HCT116 (cell line): Measurements from ENCODE around the gene GXYLT2. TPM values are rescaled to one million over a fixed set of nuclear protein-coding genes. Genes with fewer than 3 reads are reported as not detected.

Source experiments
- ATAC-seq: fragments of 200-7000 bp; cut with Tn5 transposase; 2 replicates; pipeline ENCODE4 v1.9.1; 2020; ENCODE audit warnings: mild to moderate bottlenecking, moderate library complexity
- BruUV-seq: library from RNA; stranded (reverse); fragments of 400-500 nt; replicated peaks from 2 replicates; lab custom pipeline; 2021; lab: Mats Ljungman, UMichigan
- CTCF ChIA-PET: fragments of 300-600 bp; sonication (Branson Sonifier 250); formaldehyde crosslinking; loops from one replicate; lab custom pipeline; 2021; ENCODE audit warnings: antibody characterized with exemption; lab: Charles Lee
- POLR2A ChIA-PET: fragments of 300-600, 350-600 bp; sonication (Branson Sonifier 250); formaldehyde crosslinking; loops from one replicate; lab custom pipeline; 2021; ENCODE audit warnings: antibody characterized with exemption; lab: Charles Lee
- RAD21 ChIA-PET, 2 experiments: fragments of 300-600 bp; sonication (Branson Sonifier 250); formaldehyde crosslinking; loops; one replicate each; lab custom pipeline; 2023; ENCODE audit warnings: low total read pairs in 2 of 2; ENCODE audit not compliant: uncharacterized antibody in 2 of 2, unreplicated experiment in 2 of 2, low non-redundant PET in 1 of 2; lab: Charles Lee
- DNase-seq: peaks from one replicate; pipeline ENCODE4 v3.0.0-alpha.2; 2010; ENCODE audit warnings: low read depth, low spot score
- H2AFZ ChIP-seq: fragments of 200-600 bp; shearing (Covaris generic), sonication (generic); 2 replicates; pipeline ENCODE4 v1.6.1; 2017; ENCODE audit warnings: low read depth, mixed run types, mixed read lengths, antibody characterized with exemption, low read length; ENCODE audit not compliant: poor library complexity, severe bottlenecking
- H3K27ac ChIP-seq: 2 replicates; pipeline ENCODE4 v1.5.1; 2012; ENCODE audit warnings: low read depth, low read length
- H3K27me3 ChIP-seq: fragments of 200-600 bp; sonication (generic); 2 replicates; pipeline ENCODE4 v1.6.1; 2016; ENCODE audit warnings: mixed run types, low read length, mixed read lengths; ENCODE audit not compliant: insufficient read depth
- H3K36me3 ChIP-seq, 2 experiments: fragments of 200-500 bp in 1 of 2; fragments of 200-600 bp in 1 of 2; sonication (Bioruptor generic) in 1 of 2; sonication (generic) in 1 of 2; 2 replicates each; pipeline versions ENCODE4 v1.5.1 to v1.6.1; 2014 to 2016; ENCODE audit warnings: low read length in 2 of 2, inconsistent platforms in 1 of 2, mixed read lengths in 1 of 2, mixed run types in 1 of 2; ENCODE audit not compliant: insufficient read depth in 2 of 2, control insufficient read depth in 1 of 2
- H3K4me1 ChIP-seq, 2 experiments: fragments of 200-600 bp in 1 of 2; sonication (generic) in 1 of 2; 2 replicates each; pipeline versions ENCODE4 v1.5.1 to v1.6.1; 2012 to 2017; ENCODE audit warnings: low read length in 2 of 2, inconsistent platforms in 1 of 2, mild to moderate bottlenecking in 1 of 2, mixed read lengths in 1 of 2, mixed run types in 1 of 2, moderate library complexity in 1 of 2; ENCODE audit not compliant: insufficient read depth in 2 of 2, control insufficient read depth in 1 of 2
- H3K4me2 ChIP-seq: fragments of 200-600 bp; sonication (generic); 2 replicates; pipeline ENCODE4 v1.6.1; 2017; ENCODE audit warnings: mixed run types, low read length, mixed read lengths
- H3K4me3 ChIP-seq, 2 experiments: fragments of 200-600 bp in 1 of 2; sonication (generic) in 1 of 2; replicated peaks in 1 of 2; 2 replicates each; pipeline ENCODE4 v1.5.1; 2011 to 2016; ENCODE audit warnings: low read length in 2 of 2, control low read depth in 1 of 2, low read depth in 1 of 2, mild to moderate bottlenecking in 1 of 2, mixed read lengths in 1 of 2, mixed run types in 1 of 2
- H3K79me2 ChIP-seq: fragments of 200-600 bp; sonication (generic); 2 replicates; pipeline ENCODE4 v1.6.1; 2017; ENCODE audit warnings: mild to moderate bottlenecking, mixed run types, low read length, moderate library complexity, mixed read lengths; ENCODE audit not compliant: insufficient read depth
- H3K9ac ChIP-seq: fragments of 200-600 bp; sonication (generic); 2 replicates; pipeline ENCODE4 v1.6.1; 2016; ENCODE audit warnings: low read length, mixed read lengths
- H3K9me2 ChIP-seq: fragments of 200-600 bp; sonication (generic), shearing (Covaris generic); 2 replicates; pipeline ENCODE4 v1.6.1; 2017; ENCODE audit warnings: mixed run types, mild to moderate bottlenecking, moderate library complexity; ENCODE audit not compliant: insufficient read depth
- H3K9me3 ChIP-seq, 2 experiments: fragments of 200-500 bp in 1 of 2; fragments of 200-600 bp in 1 of 2; sonication (Bioruptor generic) in 1 of 2; sonication (generic) in 1 of 2; 2 replicates each; pipeline ENCODE4 v1.6.1; 2014 to 2017; ENCODE audit warnings: low read length in 2 of 2, mixed read lengths in 2 of 2, inconsistent platforms in 1 of 2, low read depth in 1 of 2, mild to moderate bottlenecking in 1 of 2, mixed run types in 1 of 2, moderate library complexity in 1 of 2; ENCODE audit not compliant: control insufficient read depth in 1 of 2, insufficient read depth in 1 of 2
- H4K20me1 ChIP-seq: fragments of 200-600 bp; sonication (generic), shearing (Covaris generic); 2 replicates; pipeline ENCODE4 v1.6.1; 2017; ENCODE audit warnings: mixed run types, mild to moderate bottlenecking, moderate library complexity; ENCODE audit not compliant: insufficient read depth
- CBX3 ChIP-seq: IDR thresholded peaks from 2 replicates; pipeline ENCODE4 v1.6.1; 2012; ENCODE audit warnings: low read depth
- CEBPB ChIP-seq: IDR thresholded peaks from 2 replicates; pipeline ENCODE4 v1.6.1; 2012; ENCODE audit warnings: low read depth
- EZH2 ChIP-seq: fragments of 200-600 bp; sonication (generic); IDR thresholded peaks from 2 replicates; pipeline ENCODE4 v1.6.1; 2017; ENCODE audit warnings: antibody characterized with exemption, mixed run types
- EZH2phosphoT487 ChIP-seq: fragments of 200-600 bp; IDR thresholded peaks from 2 replicates; pipeline ENCODE4 v1.6.1; 2018; ENCODE audit warnings: antibody characterized with exemption, borderline replicate concordance
- FOSL1 ChIP-seq: IDR thresholded peaks from 2 replicates; pipeline ENCODE4 v1.6.1; 2012; ENCODE audit warnings: low read depth
- POLR2A ChIP-seq: IDR thresholded peaks from 2 replicates; pipeline ENCODE4 v1.7.0; 2011; ENCODE audit warnings: borderline replicate concordance; ENCODE audit not compliant: insufficient read depth, insufficient read length; ENCODE audit errors: extremely low read depth
- POLR2AphosphoS5 ChIP-seq: IDR thresholded peaks from 2 replicates; pipeline ENCODE4 v1.6.1; 2011; ENCODE audit warnings: mild to moderate bottlenecking, low read depth, low read length, moderate library complexity
- SIN3A ChIP-seq: IDR thresholded peaks from 2 replicates; pipeline ENCODE4 v1.6.1; 2012; ENCODE audit warnings: low read depth
- SRF ChIP-seq: IDR thresholded peaks from 2 replicates; pipeline ENCODE4 v1.6.1; 2012; ENCODE audit warnings: low read depth
- TCF7L2 ChIP-seq: IDR thresholded peaks from 2 replicates; pipeline ENCODE4 v1.7.0; 2011; ENCODE audit warnings: borderline replicate concordance, inconsistent platforms; ENCODE audit not compliant: insufficient read depth, insufficient read length; ENCODE audit errors: extremely low read depth
- YY1 ChIP-seq: IDR thresholded peaks from 2 replicates; pipeline ENCODE4 v1.6.1; 2011; ENCODE audit warnings: low read length, low read depth, moderate library complexity, mild to moderate bottlenecking; ENCODE audit not compliant: insufficient replicate concordance; ENCODE audit errors: extremely low read depth
- ZFX ChIP-seq: fragments of 450-650 bp; IDR thresholded peaks from 2 replicates; pipeline ENCODE4 v1.6.1; 2017
- ZNF274 ChIP-seq: fragments of 200-500 bp; sonication (Bioruptor generic); IDR thresholded peaks from 2 replicates; pipeline ENCODE4 v1.6.1; 2014; ENCODE audit warnings: mild to moderate bottlenecking, low read depth, low read length, inconsistent platforms
- intact Hi-C: fragments of 100-400 bp; cut with micrococcal nuclease; formaldehyde crosslinking; loops from 2 replicates; pipeline ENCODE4 v1.10.0; 2022
- total RNA-seq: library from RNA; stranded (reverse); gene quantifications from one replicate; pipeline ENCODE4 v1.2.1, GENCODE V29; 2021; ENCODE audit not compliant: unreplicated experiment
- TF ChIP-seq, protein P1 (sequence below): IDR thresholded peaks from 2 replicates; pipeline ENCODE4 v1.6.1; 2012
- TF ChIP-seq, protein P2 (sequence below): IDR thresholded peaks from 2 replicates; pipeline ENCODE4 v1.6.1; 2011; ENCODE audit warnings: mild to moderate bottlenecking, low read length, moderate library complexity; ENCODE audit not compliant: insufficient replicate concordance; ENCODE audit errors: extremely low read depth

GXYLT2 gene
- total RNA-seq, 1 experiment from 2014 or later: 5.6 TPM

DNA sequence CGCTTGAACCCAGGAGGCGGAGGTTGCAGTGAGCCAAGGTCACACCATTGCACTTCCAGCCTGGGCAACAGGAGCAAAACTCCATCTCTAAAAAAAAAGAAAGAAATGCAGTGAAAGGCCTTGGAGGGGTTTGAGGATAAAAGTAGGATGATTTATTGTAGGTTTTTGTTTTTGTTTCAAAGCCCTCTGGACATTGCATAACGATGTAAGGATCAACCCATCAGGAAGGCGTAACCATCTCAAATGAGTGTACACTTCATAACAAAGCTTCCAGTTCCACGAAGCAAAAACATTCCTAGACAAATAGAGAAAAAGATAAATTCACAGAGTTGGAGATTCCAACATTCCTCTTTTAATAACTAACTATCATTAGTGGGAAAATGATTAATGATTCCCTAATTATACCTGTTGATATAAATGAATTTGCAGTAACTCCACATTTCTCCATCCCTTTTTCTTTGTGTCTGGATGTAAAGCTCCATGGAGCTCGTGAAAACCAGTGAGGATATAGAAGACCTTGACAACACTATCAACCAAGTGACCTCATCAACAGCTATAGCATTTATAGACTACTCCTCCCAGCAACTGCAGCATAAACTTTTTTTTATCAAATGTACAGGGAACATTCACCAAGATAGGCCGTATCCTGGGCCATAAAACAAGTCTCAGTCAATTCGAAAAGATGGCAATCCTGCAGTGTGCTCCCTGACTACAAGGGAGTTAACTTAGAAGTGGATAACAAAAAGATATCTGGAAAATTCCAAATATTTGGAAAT lies 60.1 kb downstream of the GXYLT2 start:
- no peak for DNase-seq
- no TSS peak for BruUV-seq
- no peak overlapping the region for H3K27ac ChIP-seq
- H3K27me3 ChIP-seq: no peaks in the 10 kb centered on the region
- H3K9me2 ChIP-seq: no peaks in the 10 kb centered on the region
- CTCF ChIA-PET: no interaction called here
- H3K4me1 ChIP-seq: peaks cover 12 to 21% of the 10 kb centered on the region in 2 experiments
- H3K79me2 ChIP-seq: no peaks in the 10 kb centered on the region
- no peak for TF ChIP-seq POLR2AphosphoS5
- TF ChIP-seq, protein P1, sequence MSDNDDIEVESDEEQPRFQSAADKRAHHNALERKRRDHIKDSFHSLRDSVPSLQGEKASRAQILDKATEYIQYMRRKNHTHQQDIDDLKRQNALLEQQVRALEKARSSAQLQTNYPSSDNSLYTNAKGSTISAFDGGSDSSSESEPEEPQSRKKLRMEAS: no peak
- TF ChIP-seq CBX3: no peak
- TF ChIP-seq ZNF274: no peak
- TF ChIP-seq EZH2phosphoT487: no peak
- no peak for TF ChIP-seq EZH2
- no peak for TF ChIP-seq POLR2A
- no peak for TF ChIP-seq CEBPB
- TF ChIP-seq SRF: no peak
- TF ChIP-seq FOSL1: no peak
- TF ChIP-seq YY1: no peak
- TF ChIP-seq ZFX: no peak
- TF ChIP-seq TCF7L2: no peak
- TF ChIP-seq, protein P2, sequence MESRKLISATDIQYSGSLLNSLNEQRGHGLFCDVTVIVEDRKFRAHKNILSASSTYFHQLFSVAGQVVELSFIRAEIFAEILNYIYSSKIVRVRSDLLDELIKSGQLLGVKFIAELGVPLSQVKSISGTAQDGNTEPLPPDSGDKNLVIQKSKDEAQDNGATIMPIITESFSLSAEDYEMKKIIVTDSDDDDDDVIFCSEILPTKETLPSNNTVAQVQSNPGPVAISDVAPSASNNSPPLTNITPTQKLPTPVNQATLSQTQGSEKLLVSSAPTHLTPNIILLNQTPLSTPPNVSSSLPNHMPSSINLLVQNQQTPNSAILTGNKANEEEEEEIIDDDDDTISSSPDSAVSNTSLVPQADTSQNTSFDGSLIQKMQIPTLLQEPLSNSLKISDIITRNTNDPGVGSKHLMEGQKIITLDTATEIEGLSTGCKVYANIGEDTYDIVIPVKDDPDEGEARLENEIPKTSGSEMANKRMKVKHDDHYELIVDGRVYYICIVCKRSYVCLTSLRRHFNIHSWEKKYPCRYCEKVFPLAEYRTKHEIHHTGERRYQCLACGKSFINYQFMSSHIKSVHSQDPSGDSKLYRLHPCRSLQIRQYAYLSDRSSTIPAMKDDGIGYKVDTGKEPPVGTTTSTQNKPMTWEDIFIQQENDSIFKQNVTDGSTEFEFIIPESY: no peak
- no peak for TF ChIP-seq SIN3A
- no peaks in the 10 kb centered on the region for H3K9me3 ChIP-seq
- no peak overlapping the region for H2AFZ ChIP-seq
- H3K36me3 ChIP-seq: no peaks in the 10 kb centered on the region
- no peaks in the 10 kb centered on the region for H4K20me1 ChIP-seq
- ATAC-seq: no peak
- H3K4me3 ChIP-seq: no peak overlapping the region
- H3K9ac ChIP-seq: no peak overlapping the region
- intact Hi-C loops: no loop called here
- RAD21 ChIA-PET: no interaction called here
- POLR2A ChIA-PET: no interaction called here
- H3K4me2 ChIP-seq: no peak overlapping the region
